K562 (cell line): Measurements from ENCODE around the gene RALGPS1. TPM values are rescaled to one million over a fixed set of nuclear protein-coding genes. Genes with fewer than 3 reads are reported as not detected.

Experiments used
- CBFA2T2 ChIP-seq: fragments of 450-650 bp; conservative IDR thresholded peaks from 2 replicates; pipeline ENCODE4 v1.6.1; 2017; ENCODE audit warnings: mild to moderate bottlenecking
- CGGBP1 ChIP-seq: fragments of 250-450 bp; sonication (Bioruptor Pico); IDR thresholded peaks from 2 replicates; pipeline ENCODE4 v1.9.0; 2021; ENCODE audit warnings: mild to moderate bottlenecking
- CLOCK ChIP-seq: fragments of 250-450 bp; sonication (Bioruptor Pico); IDR thresholded peaks from 2 replicates; pipeline ENCODE4 v1.4.0; 2020; ENCODE audit warnings: mild to moderate bottlenecking, moderate library complexity, borderline replicate concordance
- ETS1 ChIP-seq: conservative IDR thresholded peaks from 2 replicates; pipeline ENCODE4 v1.6.1; 2011; ENCODE audit warnings: low read depth, mild to moderate bottlenecking, low read length; ENCODE audit not compliant: control insufficient read depth
- FIP1L1 ChIP-seq: fragments of 200-400 bp; formaldehyde crosslinking; IDR thresholded peaks from 2 replicates; pipeline ENCODE4 v1.6.1; 2018; ENCODE audit warnings: mild to moderate bottlenecking, low read depth, low read length; ENCODE audit not compliant: poor library complexity, severe bottlenecking
- FOXJ3 ChIP-seq: sonication (generic); formaldehyde crosslinking; IDR thresholded peaks from 2 replicates; pipeline ENCODE4 v1.4.0; 2020; ENCODE audit warnings: mild to moderate bottlenecking, missing genetic modification reagents
- KDM1A ChIP-seq, 2 experiments: fragments of 450-650 bp; IDR thresholded peaks; 2 replicates each; pipeline ENCODE4 v1.6.1; 2016; ENCODE audit warnings: mild to moderate bottlenecking in 2 of 2
- KLF16 ChIP-seq: IDR thresholded peaks from 2 replicates; pipeline ENCODE4 v1.6.1; 2016; ENCODE audit warnings: antibody characterized with exemption
- KLF6 ChIP-seq: fragments of 250-450 bp; sonication (Bioruptor Pico); IDR thresholded peaks from 2 replicates; pipeline ENCODE4 v1.4.0; 2020; ENCODE audit warnings: mild to moderate bottlenecking, moderate library complexity, borderline replicate concordance
- MNT ChIP-seq, 2 experiments: fragments of 450-650 bp; conservative IDR thresholded peaks; 2 replicates each; pipeline ENCODE4 v1.6.1; 2017; ENCODE audit warnings: mild to moderate bottlenecking in 2 of 2, moderate library complexity in 2 of 2
- NCOR1 ChIP-seq: fragments of 450-650 bp; IDR thresholded peaks from 2 replicates; pipeline ENCODE4 v1.6.1; 2016; ENCODE audit warnings: mild to moderate bottlenecking, moderate library complexity
- NR2C2 ChIP-seq, 2 experiments: fragments of 200-800 bp in 1 of 2; sonication (Bioruptor generic) in 1 of 2; sonication (generic) in 1 of 2; formaldehyde crosslinking in 1 of 2; IDR thresholded peaks; 2 replicates each; pipeline versions ENCODE4 v1.6.1 to v1.8.0; 2016 to 2022; ENCODE audit warnings: mild to moderate bottlenecking in 1 of 2, missing compliant biosample characterization in 1 of 2, missing genetic modification characterization in 1 of 2, missing genetic modification reagents in 1 of 2
- POLR2AphosphoS5 ChIP-seq: IDR thresholded peaks from 2 replicates; pipeline ENCODE4 v1.6.1; 2011; ENCODE audit warnings: mild to moderate bottlenecking, low read depth, low read length, moderate library complexity; ENCODE audit not compliant: control insufficient read depth, insufficient read depth
- PRDM10 ChIP-seq: fragments of 450-650 bp; IDR thresholded peaks from 2 replicates; pipeline ENCODE4 v1.6.1; 2018; ENCODE audit not compliant: partially characterized antibody
- SMARCE1 ChIP-seq: fragments of 450-650 bp; IDR thresholded peaks from 2 replicates; pipeline ENCODE4 v1.7.1; 2016; ENCODE audit warnings: mild to moderate bottlenecking
- SOX6 ChIP-seq: fragments of 450-650 bp; IDR thresholded peaks from 2 replicates; pipeline ENCODE4 v1.6.1; 2014; ENCODE audit warnings: mild to moderate bottlenecking
- TCF7 ChIP-seq: sonication (generic); IDR thresholded peaks from 2 replicates; pipeline ENCODE4 v1.6.1; 2016; ENCODE audit warnings: antibody characterized with exemption, borderline replicate concordance
- polyA plus RNA-seq, 8 experiments: library from polyadenylated mRNA; depleted of rRNA in 4 of 8; stranded (reverse) in 5 of 8; unstranded in 3 of 8; fragments of >200 nt; fragmentation: Nextera tagmentation in 2 of 8; fragmentation: Illumina TruSeq in 1 of 8; extraction: Ambion mirVana in 2 of 8; extraction: Trizol in 1 of 8; gene quantifications; 2 replicates each; pipeline versions ENCODE4 v1.2.1 to v1.2.3, GENCODE V29; 2011 to 2014; ENCODE audit warnings: inconsistent platforms in 1 of 8, missing spikeins in 1 of 8
- total RNA-seq, 7 experiments: library from RNA; depleted of rRNA in 6 of 7; stranded (reverse); fragments of >200 nt in 6 of 7; fragmentation: Illumina TruSeq in 2 of 7; extraction: Trizol in 2 of 7; gene quantifications; 2 replicates each; pipeline versions ENCODE4 v1.2.1 to v1.2.3, GENCODE V29; 2011 to 2021; ENCODE audit warnings: low replicate concordance in 1 of 7

The RALGPS1 gene
- total and polyA plus RNA-seq, 9 of the 15 experiments (the other 6 are each of a cell fraction or from before 2014, with no cell fraction given), result 0.04 to 2.6 (median 1.5) TPM

- TF ChIP-seq PRDM10 (peak; percentile 43), POLR2AphosphoS5 (peak; percentile 75), TCF7 (no peak), CGGBP1 (CRISPR knock-in tag) (no peak), KLF16 (0 out of 2 replicates have a peak, but pooled peaks have one; percentile 28), SOX6 (peak; percentile 13; the same call in 1 of the 2 replicates), FOXJ3 (CRISPR knock-in tag) (no peak), SMARCE1 (no peak), KLF6 (no peak), NCOR1 (peak; percentile 77), ETS1 (peak; percentile 60; the same call in 1 of the 2 replicates), NR2C2 (CRISPR knock-in tag; IDR thresholded peaks at IDR 0.05) (no peak), NR2C2 (tag; IDR thresholded peaks at IDR 0.05) (peak; percentile 31; the same call in 1 of the 2 replicates), CBFA2T2 (peak; percentile 89), MNT (conservative IDR thresholded peaks at IDR 0.05) (peak in 1 of 2 experiments; percentile 37; a peak in 1 of 4 replicates), KDM1A (IDR thresholded peaks at IDR 0.05) (0 out of 4 replicates have a peak, but pooled peaks have one; percentile 11 to 43), FIP1L1 (no peak), CLOCK (CRISPR knock-in tag) (no peak)
Observed at GRCh38 chr9:127168756-127169574, 254.4 kb downstream of the RALGPS1 start (continued).
